GM18526 (cell line): ENCODE data around the gene ACOXL.

ENCODE experiments used
- POLR2A ChIP-seq: IDR thresholded peaks from 3 replicates; pipeline ENCODE4 v1.6.1; 2011; ENCODE audit not compliant: insufficient read length; ENCODE audit errors: extremely low read depth

Gene ACOXL

GRCh38 chr2:110745048-110745447 is 12.7 kb downstream of the ACOXL start:
- TF ChIP-seq POLR2A = no peak

GRCh38 chr2:110746586-110747521 is 14.5 kb downstream of the ACOXL start:
- TF ChIP-seq POLR2A = no peak

GRCh38 chr2:110747522-110748488 is 15.4 kb downstream of the ACOXL start:
- no peak for TF ChIP-seq POLR2A

- no peak for TF ChIP-seq POLR2A
Observed at GRCh38 chr2:110748489-110748867, 16.1 kb downstream of the ACOXL start.

GRCh38 chr2:110751642-110752041 is 19.3 kb downstream of the ACOXL start:
- TF ChIP-seq POLR2A = no peak

GRCh38 chr2:110752871-110753270 is 20.5 kb downstream of the ACOXL start:
- TF ChIP-seq POLR2A = no peak

GRCh38 chr2:110755491-110756078 is 23.2 kb downstream of the ACOXL start:
- no peak for TF ChIP-seq POLR2A

- no peak for TF ChIP-seq POLR2A
Observed at GRCh38 chr2:110759411-110759810, 27.0 kb downstream of the ACOXL start.

- no peak for TF ChIP-seq POLR2A
Observed at GRCh38 chr2:110764931-110765330, 32.6 kb downstream of the ACOXL start.

GRCh38 chr2:110766291-110766690 is 33.9 kb downstream of the ACOXL start:
- no peak for TF ChIP-seq POLR2A

- TF ChIP-seq POLR2A = no peak
Observed at GRCh38 chr2:110768591-110768990, 36.2 kb downstream of the ACOXL start.

GRCh38 chr2:110770404-110770958 is 38.1 kb downstream of the ACOXL start:
- no peak for TF ChIP-seq POLR2A

GRCh38 chr2:110770959-110771431 is 38.6 kb downstream of the ACOXL start:
- TF ChIP-seq POLR2A = no peak

- TF ChIP-seq POLR2A = no peak
Observed at GRCh38 chr2:110771547-110772382, 39.4 kb downstream of the ACOXL start.
